A673 (cell line): ENCODE results near the gene C9orf50.

Experiments
- EZH2 ChIP-seq: fragments of 200-600 bp; sonication (generic); IDR thresholded peaks from 2 replicates; pipeline ENCODE4 v1.6.1; 2017; ENCODE audit warnings: borderline replicate concordance, low read depth, mild to moderate bottlenecking, mixed read lengths, antibody characterized with exemption, low read length; ENCODE audit not compliant: poor library complexity, severe bottlenecking
- TF ChIP-seq, protein P1 (sequence below): fragments of 300-800, 200-600 bp; sonication (generic); conservative IDR thresholded peaks from 2 replicates; pipeline ENCODE4 v1.5.1; 2017; ENCODE audit warnings: low read depth, mild to moderate bottlenecking, antibody characterized with exemption, low read length, moderate library complexity, mixed read lengths

- TF ChIP-seq, protein P1, sequence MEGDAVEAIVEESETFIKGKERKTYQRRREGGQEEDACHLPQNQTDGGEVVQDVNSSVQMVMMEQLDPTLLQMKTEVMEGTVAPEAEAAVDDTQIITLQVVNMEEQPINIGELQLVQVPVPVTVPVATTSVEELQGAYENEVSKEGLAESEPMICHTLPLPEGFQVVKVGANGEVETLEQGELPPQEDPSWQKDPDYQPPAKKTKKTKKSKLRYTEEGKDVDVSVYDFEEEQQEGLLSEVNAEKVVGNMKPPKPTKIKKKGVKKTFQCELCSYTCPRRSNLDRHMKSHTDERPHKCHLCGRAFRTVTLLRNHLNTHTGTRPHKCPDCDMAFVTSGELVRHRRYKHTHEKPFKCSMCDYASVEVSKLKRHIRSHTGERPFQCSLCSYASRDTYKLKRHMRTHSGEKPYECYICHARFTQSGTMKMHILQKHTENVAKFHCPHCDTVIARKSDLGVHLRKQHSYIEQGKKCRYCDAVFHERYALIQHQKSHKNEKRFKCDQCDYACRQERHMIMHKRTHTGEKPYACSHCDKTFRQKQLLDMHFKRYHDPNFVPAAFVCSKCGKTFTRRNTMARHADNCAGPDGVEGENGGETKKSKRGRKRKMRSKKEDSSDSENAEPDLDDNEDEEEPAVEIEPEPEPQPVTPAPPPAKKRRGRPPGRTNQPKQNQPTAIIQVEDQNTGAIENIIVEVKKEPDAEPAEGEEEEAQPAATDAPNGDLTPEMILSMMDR, result no peak
- no peak for TF ChIP-seq EZH2
Measured at GRCh38 chr9:129654554-129655040, 33.7 kb upstream of the C9orf50 start.
